ES-I3 (cell line): ENCODE data around the gene COLGALT1.

Source experiments
- H3K36me3 ChIP-seq: 2 replicates; pipeline ENCODE4 v1.6.1; 2013; ENCODE audit warnings: mild to moderate bottlenecking, low read length, control low read depth, moderate library complexity; ENCODE audit not compliant: insufficient read depth
- H3K4me1 ChIP-seq: 2 replicates; pipeline ENCODE4 v1.6.1; 2013; ENCODE audit warnings: mild to moderate bottlenecking, control low read depth, low read length; ENCODE audit not compliant: insufficient read depth
- H3K9ac ChIP-seq: 2 replicates; pipeline ENCODE4 v1.6.1; 2013; ENCODE audit warnings: low read depth, mild to moderate bottlenecking, low read length, moderate library complexity
- H3K9me3 ChIP-seq: 2 replicates; pipeline ENCODE4 v1.6.1; 2013; ENCODE audit warnings: mild to moderate bottlenecking, low read length, moderate library complexity; ENCODE audit not compliant: control insufficient read depth, insufficient read depth

Gene COLGALT1

DNA sequence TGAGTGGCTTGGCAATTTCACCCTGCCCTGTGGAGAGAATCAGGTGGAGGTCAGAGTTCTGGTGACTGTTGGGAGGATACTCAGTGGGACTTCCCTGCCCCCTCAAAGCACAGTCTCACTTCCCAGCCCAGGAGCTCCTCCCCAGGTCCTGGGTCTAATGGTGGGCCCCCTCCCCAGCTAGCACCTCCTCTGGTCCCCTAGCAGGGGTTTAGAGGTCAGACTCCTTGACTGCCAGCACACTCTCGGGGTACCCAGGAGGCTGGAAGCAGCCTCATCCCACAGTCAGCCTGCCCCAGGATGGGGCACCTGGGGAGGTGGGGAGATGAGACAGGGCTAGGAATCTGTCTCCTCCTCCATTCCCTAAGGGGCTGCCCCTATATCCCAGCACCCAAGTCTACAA, 65.2 kb downstream of the COLGALT1 start:
- H3K36me3 ChIP-seq: no peaks in the 10 kb centered on the region
- H3K9ac ChIP-seq: no peak overlapping the region
- peaks cover 4% of the 10 kb centered on the region for H3K9me3 ChIP-seq
- H3K4me1 ChIP-seq: no peaks in the 10 kb centered on the region

GRCh38 chr19:17623224-17623935, 67.9 kb downstream of the COLGALT1 start:
- Histone ChIP-seq H3K9me3 (peaks cover 4% of the 10 kb centered on the region), H3K9ac (no peak overlapping the region), H3K4me1 (no peaks in the 10 kb centered on the region), H3K36me3 (no peaks in the 10 kb centered on the region)

DNA sequence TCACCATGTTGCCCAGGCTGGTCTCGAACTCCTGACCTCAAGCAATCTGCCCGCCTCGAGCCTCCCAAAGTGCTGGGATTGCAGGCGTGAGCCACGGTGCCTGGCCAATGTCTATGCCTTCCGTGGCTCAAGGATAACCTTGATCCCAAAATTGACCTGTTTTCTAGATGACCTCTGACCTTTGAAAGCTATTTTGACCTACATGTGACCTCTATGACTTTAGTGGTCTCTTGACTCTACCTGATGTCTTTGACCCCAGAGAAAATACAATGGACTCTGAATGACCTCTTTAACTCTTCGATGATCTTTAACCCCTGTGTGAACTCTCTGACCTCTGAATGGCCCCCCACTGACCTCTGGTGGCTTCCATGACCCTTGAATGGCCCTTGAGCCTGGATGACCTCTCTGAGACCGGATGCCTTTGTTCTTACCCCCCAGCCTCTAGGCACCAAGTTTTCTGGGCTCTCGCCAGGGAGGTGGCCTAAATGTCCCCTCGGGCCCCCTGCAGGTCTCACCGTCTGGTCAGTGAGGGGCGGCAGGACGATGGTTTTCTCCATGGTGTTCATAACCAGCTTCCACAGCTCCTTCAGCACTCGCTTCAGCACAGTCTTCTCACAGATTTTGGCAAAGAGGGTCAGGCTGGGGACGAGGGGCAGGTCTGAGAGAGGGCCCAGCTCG, 69.0 kb downstream of the COLGALT1 start:
- Histone ChIP-seq H3K9ac (no peak overlapping the region), H3K36me3 (no peaks in the 10 kb centered on the region), H3K4me1 (no peaks in the 10 kb centered on the region), H3K9me3 (peaks cover 4% of the 10 kb centered on the region)

GRCh38 chr19:17625043-17625442, 69.6 kb downstream of the COLGALT1 start:
- Histone ChIP-seq H3K4me1 (no peaks in the 10 kb centered on the region), H3K9ac (no peak overlapping the region), H3K9me3 (peaks cover 4% of the 10 kb centered on the region), H3K36me3 (no peaks in the 10 kb centered on the region)

DNA sequence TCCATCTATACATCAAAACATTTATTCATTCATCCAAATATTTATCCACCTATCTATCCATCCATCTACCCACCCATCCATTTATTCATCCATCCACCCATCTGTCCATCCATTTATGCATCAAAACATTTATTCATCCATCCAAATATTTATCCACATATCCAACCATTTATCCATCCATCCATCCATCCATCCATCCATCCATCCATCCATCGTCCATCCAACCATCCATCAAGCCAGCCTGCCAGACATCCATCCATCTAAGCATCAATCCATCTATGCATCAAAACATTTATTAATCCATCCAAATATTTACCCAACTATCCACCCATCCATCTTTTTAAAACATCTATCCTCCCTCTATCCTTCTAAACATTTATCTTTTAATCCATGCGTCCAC, 70.5 kb downstream of the COLGALT1 start:
- peaks cover 4% of the 10 kb centered on the region for H3K9me3 ChIP-seq
- no peak overlapping the region for H3K9ac ChIP-seq
- H3K4me1 ChIP-seq: no peaks in the 10 kb centered on the region
- no peaks in the 10 kb centered on the region for H3K36me3 ChIP-seq

DNA sequence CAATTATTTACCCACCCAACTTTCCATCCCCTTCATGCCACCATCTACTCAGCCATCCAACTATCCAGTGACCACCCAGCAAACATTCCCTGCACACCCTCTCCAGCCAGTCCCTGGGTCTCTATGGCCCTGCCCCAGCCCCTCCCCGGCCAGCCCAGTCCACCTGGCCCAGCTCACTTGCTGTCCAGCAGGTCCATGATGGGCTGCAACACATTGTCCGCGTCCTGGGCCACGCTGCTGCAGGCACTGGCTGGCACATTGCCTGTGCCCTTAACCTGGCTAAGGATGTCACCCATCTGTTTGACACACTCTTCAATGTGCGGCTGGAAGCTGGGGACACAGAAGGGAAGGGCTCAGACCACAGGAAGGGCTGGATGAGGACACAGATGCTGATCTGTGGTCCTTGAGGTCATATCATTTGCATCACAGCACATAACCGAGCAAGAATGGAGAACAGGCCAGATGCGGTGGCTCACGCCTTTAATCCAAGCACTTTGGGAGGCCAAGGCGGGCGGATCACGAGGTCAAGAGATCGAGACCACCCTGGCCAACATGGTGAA, 71.1 kb downstream of the COLGALT1 start:
- H3K9ac ChIP-seq: no peak overlapping the region
- H3K9me3 ChIP-seq: peaks cover under 1% of the 10 kb centered on the region
- H3K36me3 ChIP-seq: no peaks in the 10 kb centered on the region
- H3K4me1 ChIP-seq: no peaks in the 10 kb centered on the region

DNA sequence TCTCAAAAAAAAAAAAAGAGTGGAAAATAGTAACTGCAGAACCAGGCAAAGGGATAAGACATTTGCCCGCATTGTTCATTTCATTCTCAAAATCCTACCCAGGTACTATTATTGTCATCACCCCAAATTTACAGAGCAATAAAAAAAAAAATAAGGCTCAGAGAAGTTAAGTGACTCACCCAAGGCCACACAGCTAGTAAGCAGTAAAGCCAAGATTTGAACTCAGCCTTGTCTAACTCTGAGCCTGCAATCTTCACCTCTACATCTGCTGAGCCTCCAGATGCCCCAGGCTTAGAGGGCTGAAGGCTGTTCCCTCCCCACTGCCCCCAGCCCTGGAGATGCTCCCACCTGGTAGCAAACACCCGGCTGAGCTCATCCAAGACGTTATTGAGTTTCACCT, 71.7 kb downstream of the COLGALT1 start:
- H3K9ac ChIP-seq: no peak overlapping the region
- H3K36me3 ChIP-seq: no peaks in the 10 kb centered on the region
- H3K9me3 ChIP-seq: no peaks in the 10 kb centered on the region; the same call in 1 of the 2 replicates
- no peaks in the 10 kb centered on the region for H3K4me1 ChIP-seq

DNA sequence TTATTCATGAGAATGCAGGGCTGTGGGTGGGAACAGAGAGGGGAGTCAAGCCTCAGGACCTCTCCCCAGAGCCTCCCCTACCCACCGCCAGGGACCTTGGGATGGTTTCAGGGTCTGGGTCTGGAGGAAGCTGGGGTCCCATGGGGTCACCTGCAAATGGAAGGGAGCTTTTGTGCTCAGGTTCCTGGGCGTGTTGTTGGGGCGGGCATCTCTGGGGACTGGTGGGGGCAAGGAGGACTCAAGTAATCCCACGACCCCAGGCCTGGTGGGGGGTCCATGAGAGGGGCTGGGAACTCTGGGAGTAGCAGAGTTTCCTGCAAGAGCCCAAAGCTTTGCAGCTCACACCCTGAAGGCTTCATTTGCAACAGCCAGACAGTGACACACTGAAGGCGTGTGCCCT, 72.5 kb downstream of the COLGALT1 start:
- Histone ChIP-seq H3K9ac (no peak overlapping the region), H3K4me1 (no peaks in the 10 kb centered on the region), H3K9me3 (no peaks in the 10 kb centered on the region), H3K36me3 (no peaks in the 10 kb centered on the region)

DNA sequence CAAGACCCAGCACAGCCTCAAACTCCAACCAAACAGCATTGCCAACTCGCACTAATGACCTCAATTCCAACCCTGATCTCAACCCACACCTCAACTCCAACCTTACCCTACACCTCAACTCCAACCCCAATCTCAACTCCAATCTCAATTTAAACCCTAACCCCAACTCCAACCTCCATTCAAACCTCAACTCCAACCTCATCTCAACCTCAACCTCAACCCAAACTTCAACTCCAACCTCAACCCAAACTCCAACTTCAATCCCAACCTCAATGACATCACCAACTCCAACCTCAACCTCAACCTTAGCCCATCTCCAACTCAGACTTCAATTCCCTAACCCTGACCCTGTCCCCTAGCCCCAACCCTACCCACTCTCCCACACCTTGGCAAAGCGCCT, 74.3 kb downstream of the COLGALT1 start:
- H3K9ac ChIP-seq: no peak overlapping the region
- no peaks in the 10 kb centered on the region for H3K9me3 ChIP-seq
- H3K4me1 ChIP-seq: no peaks in the 10 kb centered on the region
- no peaks in the 10 kb centered on the region for H3K36me3 ChIP-seq

DNA sequence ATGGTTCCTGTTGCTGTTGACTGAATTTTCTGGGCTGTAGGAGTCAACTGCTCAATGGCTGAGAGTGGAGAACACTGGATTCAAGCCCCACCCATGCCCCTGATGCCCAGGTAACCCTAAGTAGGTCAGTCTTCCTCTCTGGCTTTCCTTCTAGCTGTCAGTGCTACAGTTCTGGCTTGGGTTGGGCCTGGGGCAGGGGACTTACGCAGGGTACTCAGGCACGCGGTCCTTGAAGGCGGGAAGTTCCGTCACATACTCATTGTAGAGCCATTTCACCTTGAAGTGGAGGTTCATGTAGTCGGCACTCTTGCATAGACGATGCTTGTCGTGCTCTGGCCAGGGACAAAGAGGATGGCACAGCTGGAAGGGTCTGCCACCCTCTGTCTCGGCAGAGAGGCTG, 77.1 kb downstream of the COLGALT1 start:
- H3K9ac ChIP-seq: no peak overlapping the region
- H3K4me1 ChIP-seq: no peaks in the 10 kb centered on the region
- H3K36me3 ChIP-seq: peaks cover 2% of the 10 kb centered on the region; the same call in 1 of the 2 replicates
- H3K9me3 ChIP-seq: no peaks in the 10 kb centered on the region
